Cardiac muscle cell (in vitro differentiated cells and primary cell): ENCODE results near the gene FAM25G. TPM values are rescaled to one million over a fixed set of nuclear protein-coding genes. Genes with fewer than 3 reads are reported as not detected.
"Not testable (repeated sequence)": the region's sequence is repeated elsewhere in the genome, so short reads cannot be mapped to it uniquely, and the experiment has no call there.

Source experiments
- DNase-seq, 2 donors: peaks; one replicate each; pipeline versions ENCODE4 v3.0.0 to v3.0.0-alpha.2; 2010 to 2017; ENCODE audit warnings: low read depth in 1 of 2, low spot score in 1 of 2
- H3K27ac ChIP-seq: fragments of 200-600 bp; sonication (generic); 2 replicates; pipeline ENCODE4 v1.5.1; 2016
- H3K27me3 ChIP-seq: fragments of 200-600 bp; sonication (generic); 2 replicates; pipeline ENCODE4 v1.6.0; 2016; ENCODE audit warnings: control low read depth
- H3K36me3 ChIP-seq: fragments of 200-600 bp; sonication (generic); 2 replicates; pipeline ENCODE4 v1.5.1; 2016; ENCODE audit warnings: control low read depth
- H3K4me1 ChIP-seq: fragments of 200-600 bp; sonication (generic); 2 replicates; pipeline ENCODE4 v1.8.1; 2017; ENCODE audit warnings: low read depth, mild to moderate bottlenecking, mixed run types
- H3K4me3 ChIP-seq: fragments of 200-600 bp; sonication (generic); 2 replicates; pipeline ENCODE4 v1.5.1; 2016; ENCODE audit warnings: mild to moderate bottlenecking
- H3K9me3 ChIP-seq: fragments of 200-600 bp; sonication (generic); 2 replicates; pipeline ENCODE4 v1.5.1; 2017; ENCODE audit warnings: low read depth, mild to moderate bottlenecking, control low read depth
- polyA plus RNA-seq: library from polyadenylated mRNA; unstranded; fragments of >200 nt; fragmentation: Nextera tagmentation; extraction: Ambion mirVana; gene quantifications from 2 replicates; pipeline ENCODE4 v1.2.1, GENCODE V29; 2016
- total RNA-seq: library from RNA; depleted of rRNA; stranded (reverse); fragments of >200 nt; gene quantifications from 2 replicates; pipeline ENCODE4 v1.2.3, GENCODE V29; 2016

Gene FAM25G
- total RNA-seq (not detected in 2 replicates), polyA plus RNA-seq (not detected in 2 replicates)

DNA sequence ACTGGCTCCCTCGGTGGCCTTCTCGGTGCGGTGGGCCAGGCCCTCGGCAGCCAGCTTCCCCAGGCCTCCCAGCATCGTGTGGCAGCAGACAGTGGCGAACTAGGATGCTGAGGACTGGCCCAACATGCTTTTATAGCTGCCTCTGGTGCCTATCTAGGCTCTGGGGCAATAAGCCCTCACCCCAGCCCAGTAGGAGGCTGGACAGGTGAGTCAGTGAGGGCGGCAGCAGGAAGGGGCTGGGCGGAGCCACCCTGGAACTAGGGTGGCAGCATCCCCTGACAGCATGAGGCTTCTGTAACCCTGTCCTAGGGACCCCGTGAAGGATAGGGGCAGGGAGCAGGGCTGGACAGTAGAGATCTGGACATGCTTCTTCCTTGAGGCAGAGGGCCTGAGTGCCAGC, at the start of gene FAM25G:
Gene FAM25G, minus strand, starts transcription at position 101 of the 400 bp plus-strand sequence. Its CDS starts 26 bp downstream, at position 75.
- DNase-seq, H3K9me3 ChIP-seq, H3K27me3 ChIP-seq, H3K27ac ChIP-seq, H3K36me3 ChIP-seq, H3K4me3 ChIP-seq, H3K4me1 ChIP-seq: not testable (repeated sequence)

DNA sequence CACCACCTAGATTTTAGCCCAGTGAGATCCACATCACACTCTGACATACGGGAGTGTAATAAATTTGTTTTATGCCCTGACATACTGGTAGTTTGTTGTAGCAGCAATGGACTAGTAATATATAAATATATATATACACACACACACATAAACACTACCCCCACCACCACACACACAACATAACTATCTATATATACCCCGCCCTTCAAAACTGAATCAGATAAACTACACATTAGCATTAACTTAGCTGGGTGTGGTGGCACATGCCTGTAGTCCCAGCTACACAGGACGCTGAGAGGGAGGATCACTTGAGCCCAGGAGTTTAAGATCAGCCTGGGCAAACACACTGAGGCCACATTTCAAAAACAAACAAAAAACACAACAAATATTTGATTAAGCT, 44.9 kb upstream of the FAM25G start:
- not testable (repeated sequence) for H3K4me1 ChIP-seq, DNase-seq, H3K36me3 ChIP-seq, H3K9me3 ChIP-seq, H3K27me3 ChIP-seq, H3K27ac ChIP-seq, H3K4me3 ChIP-seq

DNA sequence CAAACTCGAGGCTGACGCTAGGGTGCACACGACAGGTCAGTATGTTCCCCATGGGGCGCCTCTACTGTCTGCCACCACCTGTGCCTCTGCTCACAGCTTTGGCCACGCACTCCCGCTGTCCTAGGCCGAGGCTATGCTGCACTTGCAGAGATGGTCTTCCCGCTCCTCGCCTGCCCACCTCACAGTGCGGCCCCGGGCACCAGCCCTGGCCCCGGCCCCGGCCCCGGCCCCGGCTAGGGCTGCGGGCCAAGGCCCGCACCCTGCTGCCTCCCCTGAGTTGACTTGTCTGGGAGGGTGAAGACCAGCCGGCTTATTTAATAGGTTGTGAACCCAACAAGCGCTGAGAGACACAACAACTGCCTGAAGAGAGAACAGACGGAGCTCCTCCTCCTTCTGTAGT, 32.0 kb upstream of the FAM25G start, which contains the start of gene AGAP9:
Gene AGAP9, minus strand, starts transcription at position 164 of the 400 bp plus-strand sequence. Its CDS starts 112 bp downstream, at position 52.
- not testable (repeated sequence) for H3K27me3 ChIP-seq, DNase-seq, H3K36me3 ChIP-seq, H3K4me1 ChIP-seq, H3K27ac ChIP-seq, H3K4me3 ChIP-seq, H3K9me3 ChIP-seq

DNA sequence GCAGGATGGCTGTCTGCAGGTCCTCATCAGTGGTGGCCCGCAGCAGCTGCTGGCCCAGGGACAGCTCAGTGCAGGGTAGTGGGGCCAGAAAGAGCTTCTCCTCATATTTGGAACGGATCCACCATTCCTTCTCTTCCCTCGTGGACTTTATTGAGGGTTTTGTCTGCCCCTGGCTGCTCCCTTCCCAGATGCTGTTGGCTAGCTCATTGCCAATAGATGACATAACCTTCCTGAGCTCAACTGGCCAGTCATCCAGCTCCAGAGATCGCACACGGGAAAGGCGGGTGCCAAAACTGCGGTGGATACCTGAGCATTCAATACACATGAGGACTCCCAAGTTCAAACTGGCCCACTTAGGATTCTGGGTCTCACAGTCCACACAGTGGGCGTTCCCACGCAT, 10.8 kb upstream of the FAM25G start:
- not testable (repeated sequence) for H3K4me3 ChIP-seq, H3K4me1 ChIP-seq, DNase-seq, H3K27me3 ChIP-seq, H3K27ac ChIP-seq, H3K36me3 ChIP-seq, H3K9me3 ChIP-seq

DNA sequence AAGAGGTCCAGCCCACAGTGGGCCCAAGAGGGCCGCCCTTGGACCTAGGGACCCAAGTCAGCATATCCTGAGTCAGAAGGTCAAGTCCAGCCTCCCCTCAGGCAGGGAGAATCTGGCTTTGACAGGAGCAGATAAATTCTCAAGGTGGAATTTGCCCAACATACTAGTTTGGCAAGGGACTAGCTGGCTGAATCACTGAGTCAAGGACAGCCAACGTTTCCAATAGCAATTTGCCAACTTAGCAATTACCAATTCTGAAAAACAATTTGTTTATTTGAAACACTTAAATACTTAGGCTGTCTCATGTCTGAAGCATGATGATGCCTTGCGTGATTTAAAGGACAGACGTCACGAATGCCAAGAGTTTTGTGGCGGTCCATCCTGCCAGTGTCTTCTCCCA, 2.7 kb upstream of the FAM25G start:
- not testable (repeated sequence) for H3K9me3 ChIP-seq, DNase-seq, H3K4me3 ChIP-seq, H3K27ac ChIP-seq, H3K36me3 ChIP-seq, H3K27me3 ChIP-seq, H3K4me1 ChIP-seq

DNA sequence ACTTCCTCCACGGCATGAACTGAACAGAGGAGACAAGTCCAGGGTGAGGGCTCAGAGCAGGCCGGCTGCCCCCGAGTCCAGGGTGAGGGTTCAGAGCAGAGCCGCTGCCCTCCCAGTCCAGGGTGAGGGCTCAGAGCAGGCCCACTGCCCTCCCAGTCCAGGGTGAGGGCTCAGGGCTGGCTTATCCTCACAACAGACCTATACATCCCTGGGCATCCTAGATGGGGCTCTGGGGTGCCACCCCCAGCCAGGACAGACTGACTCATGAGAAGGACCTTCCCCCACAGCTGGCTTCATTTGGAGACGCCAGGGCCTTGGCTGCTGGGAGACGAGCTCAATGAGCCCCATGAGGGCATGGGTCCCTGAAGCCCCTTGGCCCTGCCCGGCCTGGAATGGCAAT, 1.9 kb downstream of the FAM25G start:
- not testable (repeated sequence) for H3K4me3 ChIP-seq

DNA sequence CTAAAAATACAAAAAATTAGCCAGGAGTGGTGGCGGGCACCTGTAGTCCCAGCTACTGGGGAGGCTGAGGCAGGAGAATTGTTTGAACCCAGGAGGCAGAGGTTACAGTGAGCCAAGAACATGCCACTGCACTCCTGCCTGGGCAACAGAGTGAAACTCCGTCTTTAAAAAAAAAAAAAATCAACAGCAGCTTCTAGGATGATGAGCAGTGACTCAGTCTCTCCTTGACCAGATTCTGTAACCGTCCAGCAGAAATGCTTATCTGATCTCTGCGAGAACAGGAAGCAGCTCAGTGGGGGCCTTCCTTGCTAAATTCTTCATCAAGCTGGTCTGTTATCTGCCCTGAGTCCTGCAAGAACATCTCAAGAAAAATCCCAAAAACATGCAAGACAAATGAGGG, 5.6 kb downstream of the FAM25G start:
- not testable (repeated sequence) for H3K36me3 ChIP-seq, H3K27ac ChIP-seq, H3K9me3 ChIP-seq, H3K4me1 ChIP-seq, H3K27me3 ChIP-seq, H3K4me3 ChIP-seq
- DNase-seq: peak in 1 of 2 donors; percentile 61

More for the DNA sequence above, 1.9 kb downstream of the FAM25G start:
- not testable (repeated sequence) for H3K9me3 ChIP-seq, H3K27me3 ChIP-seq, H3K4me1 ChIP-seq, DNase-seq, H3K36me3 ChIP-seq, H3K27ac ChIP-seq

DNA sequence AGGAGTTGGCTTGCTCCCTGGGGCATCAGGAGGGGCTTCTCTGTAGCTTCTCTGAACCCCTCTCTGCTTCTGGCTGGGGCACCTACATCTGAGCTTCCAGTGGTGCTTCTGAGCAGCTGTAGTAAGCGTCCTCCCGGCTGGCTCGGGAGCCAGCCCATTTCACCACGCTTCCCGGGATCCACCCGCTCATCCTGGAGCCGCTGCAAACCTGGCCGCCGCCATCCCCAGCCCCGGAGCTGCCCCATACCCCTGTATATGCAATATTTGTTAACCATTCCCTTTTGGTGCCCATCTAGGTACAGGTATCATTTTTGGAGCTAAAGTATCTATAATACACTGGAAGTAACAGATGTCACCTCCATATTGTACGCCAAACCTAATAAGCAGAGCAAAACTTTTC, 6.7 kb downstream of the FAM25G start:
- not testable (repeated sequence) for H3K4me1 ChIP-seq, H3K27ac ChIP-seq, DNase-seq, H3K36me3 ChIP-seq, H3K27me3 ChIP-seq, H3K9me3 ChIP-seq, H3K4me3 ChIP-seq

DNA sequence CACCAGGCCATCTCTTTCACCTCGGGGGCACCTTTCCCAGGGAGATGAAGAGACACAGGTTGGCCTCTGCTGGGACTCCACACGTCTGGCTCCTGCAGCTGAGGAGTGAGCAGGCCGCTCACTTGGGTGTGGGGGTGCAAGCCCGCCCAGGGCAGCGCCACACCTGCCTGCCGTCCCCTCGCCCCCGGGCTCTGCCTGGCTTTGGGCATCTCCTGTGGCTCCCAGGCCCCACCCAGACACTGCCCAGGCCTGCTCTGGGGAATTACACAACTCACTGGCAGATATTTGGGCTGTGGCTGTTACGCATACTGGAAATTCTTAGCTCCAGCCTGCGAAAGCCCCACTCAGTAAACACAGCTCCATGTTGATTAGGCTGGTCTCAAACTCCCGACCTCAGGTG, 7.6 kb downstream of the FAM25G start, which contains the start of gene ANXA8:
Gene ANXA8, minus strand, starts transcription at position 193 of the 400 bp plus-strand sequence. Its CDS starts 182 bp downstream, at position 11.
- not testable (repeated sequence) for H3K27me3 ChIP-seq, H3K9me3 ChIP-seq, DNase-seq, H3K27ac ChIP-seq, H3K4me3 ChIP-seq, H3K36me3 ChIP-seq, H3K4me1 ChIP-seq

DNA sequence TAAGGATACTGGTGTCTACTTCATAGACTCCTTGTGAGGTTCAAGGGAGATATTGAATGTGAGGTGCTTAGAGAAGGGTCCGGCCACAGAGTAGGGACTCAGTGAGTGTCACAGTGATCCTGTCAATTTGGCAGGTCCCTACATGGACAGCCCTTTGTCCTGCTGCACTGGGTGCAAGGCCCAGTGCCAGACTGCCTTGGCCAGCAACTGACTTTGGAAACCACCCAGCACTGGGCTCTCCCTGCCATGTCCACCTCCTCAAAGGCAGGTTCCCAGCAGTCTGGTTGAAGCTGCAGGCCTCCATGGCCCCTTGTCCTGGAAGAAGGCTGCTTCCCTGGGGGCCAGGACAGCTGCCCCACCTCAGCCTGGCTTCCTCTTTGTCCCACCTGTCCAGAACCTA, 9.1 kb downstream of the FAM25G start:
- H3K9me3 ChIP-seq, H3K27ac ChIP-seq, H3K4me3 ChIP-seq, H3K36me3 ChIP-seq, H3K27me3 ChIP-seq, DNase-seq, H3K4me1 ChIP-seq: not testable (repeated sequence)

DNA sequence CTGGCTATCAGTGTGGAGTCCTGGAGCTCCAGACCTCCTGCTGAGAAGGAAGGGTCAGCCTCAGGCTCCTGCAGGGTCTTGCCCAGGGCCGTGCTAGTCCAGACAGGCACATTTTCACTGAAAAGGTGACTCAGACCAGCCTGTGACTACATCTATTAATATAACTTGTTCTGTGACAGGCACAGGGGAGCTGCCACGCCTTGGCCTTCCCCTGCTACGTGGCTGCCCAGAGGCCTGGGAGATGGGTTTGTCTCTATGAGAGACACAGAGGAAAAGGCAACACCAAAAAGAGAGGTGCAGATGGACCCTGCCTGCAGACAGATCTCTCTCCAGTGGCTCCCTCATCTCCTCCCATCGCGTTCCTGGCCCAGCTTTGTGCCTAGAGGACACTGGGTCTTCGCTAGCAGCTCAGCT, 9.7 kb downstream of the FAM25G start:
- H3K9me3 ChIP-seq, H3K36me3 ChIP-seq, H3K4me1 ChIP-seq, H3K4me3 ChIP-seq, H3K27ac ChIP-seq, H3K27me3 ChIP-seq, DNase-seq: not testable (repeated sequence)

DNA sequence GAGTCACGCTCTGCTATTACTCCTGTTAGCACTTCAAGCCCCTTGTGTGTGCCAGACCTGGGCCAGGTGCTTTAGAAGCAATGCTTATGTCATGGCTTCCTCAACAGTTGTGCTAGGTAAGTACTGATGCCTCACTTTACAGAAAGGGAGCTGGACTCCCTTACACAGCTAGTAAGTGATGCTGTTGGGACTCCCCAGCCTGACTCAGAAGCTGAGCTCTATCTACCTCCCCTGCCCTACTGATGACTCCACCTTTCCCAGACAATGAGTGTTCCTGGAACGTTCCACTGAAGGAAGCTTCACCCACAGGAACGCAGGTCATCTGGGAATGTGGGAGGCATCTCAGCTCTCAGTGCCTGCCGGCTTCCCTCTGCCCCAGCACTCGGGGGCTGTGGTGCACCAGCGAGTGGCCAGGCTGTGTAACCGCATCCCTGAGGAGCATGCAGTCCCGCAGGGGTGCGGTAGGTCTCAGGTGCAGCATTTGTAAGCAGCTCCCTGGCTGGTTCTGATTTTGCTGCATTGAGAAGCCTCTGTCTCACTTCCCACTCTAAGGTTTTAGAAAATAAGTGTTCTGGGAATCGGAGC, 10.2 kb downstream of the FAM25G start:
- DNase-seq: peak in 1 of 2 donors; percentile 51
- not testable (repeated sequence) for H3K4me1 ChIP-seq, H3K4me3 ChIP-seq, H3K27me3 ChIP-seq, H3K27ac ChIP-seq, H3K9me3 ChIP-seq, H3K36me3 ChIP-seq

DNA sequence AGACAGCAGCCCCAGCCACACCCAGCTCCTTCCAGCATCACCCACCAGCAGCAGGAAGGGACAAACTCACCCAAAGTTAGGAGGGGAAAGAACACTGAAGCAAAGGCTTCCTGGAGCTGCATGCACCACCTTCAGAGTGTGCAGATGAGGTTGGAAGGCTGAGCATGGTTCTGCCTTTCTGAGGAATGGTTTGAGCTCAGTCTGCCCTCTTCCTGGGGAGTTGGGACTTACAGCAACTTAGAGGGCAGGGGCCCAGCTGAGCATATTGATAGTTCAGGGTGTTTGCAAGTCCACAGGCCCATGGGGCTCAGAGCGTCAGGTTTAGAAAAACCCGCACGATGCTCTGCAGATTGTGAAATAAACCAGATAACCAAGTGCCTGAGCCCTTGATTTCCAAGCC, 11.4 kb downstream of the FAM25G start:
- H3K9me3 ChIP-seq, DNase-seq, H3K4me3 ChIP-seq, H3K4me1 ChIP-seq, H3K27me3 ChIP-seq, H3K36me3 ChIP-seq, H3K27ac ChIP-seq: not testable (repeated sequence)

DNA sequence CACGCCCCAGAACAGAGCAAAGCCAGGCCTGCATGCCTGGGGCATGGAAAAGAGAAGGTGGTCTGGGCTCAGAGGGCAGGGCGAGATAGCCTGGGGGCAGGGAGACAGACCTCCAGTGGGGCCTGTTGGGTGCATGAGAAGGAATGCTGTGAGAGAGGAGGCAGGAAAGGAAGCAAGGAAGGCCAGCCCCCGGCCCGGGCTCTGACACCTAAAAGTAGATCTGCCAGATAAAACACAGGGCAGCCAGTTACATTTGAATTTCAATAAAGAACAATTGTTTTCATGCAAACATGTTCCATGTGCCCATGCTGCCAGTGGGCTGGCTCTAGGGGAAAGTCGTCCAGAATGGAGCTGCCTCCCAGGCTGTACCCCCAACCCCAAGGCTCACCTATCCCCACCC, 13.4 kb downstream of the FAM25G start:
- not testable (repeated sequence) for H3K4me1 ChIP-seq, H3K27me3 ChIP-seq, H3K9me3 ChIP-seq, DNase-seq, H3K27ac ChIP-seq, H3K4me3 ChIP-seq, H3K36me3 ChIP-seq

DNA sequence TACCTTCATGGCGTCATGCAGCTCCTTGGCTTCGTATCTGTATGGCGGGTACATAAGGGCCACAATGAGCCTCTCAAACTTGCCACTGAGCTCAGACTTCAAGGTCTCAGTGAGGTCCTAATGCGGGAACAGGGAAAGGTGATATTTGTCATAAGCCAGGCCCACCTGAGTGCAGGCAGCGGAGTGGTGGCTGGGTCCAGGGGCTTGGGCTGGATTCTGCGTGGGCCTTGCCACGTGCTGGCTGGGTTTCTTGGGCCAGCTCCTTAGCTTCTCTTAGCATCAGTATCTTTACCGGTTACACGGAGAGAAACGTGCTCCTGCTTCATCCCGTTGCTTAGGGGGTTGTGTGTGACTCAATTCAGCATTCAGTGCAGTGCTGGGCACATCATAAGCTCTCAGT, 14.4 kb downstream of the FAM25G start:
- DNase-seq, H3K27me3 ChIP-seq, H3K27ac ChIP-seq, H3K9me3 ChIP-seq, H3K36me3 ChIP-seq, H3K4me3 ChIP-seq, H3K4me1 ChIP-seq: not testable (repeated sequence)
